ENCODE results near the gene RLN2.
"Not testable (repeated sequence)": the region's sequence is repeated elsewhere in the genome, so short reads cannot be mapped to it uniquely, and the experiment has no call there.

Gene RLN2, protein sequence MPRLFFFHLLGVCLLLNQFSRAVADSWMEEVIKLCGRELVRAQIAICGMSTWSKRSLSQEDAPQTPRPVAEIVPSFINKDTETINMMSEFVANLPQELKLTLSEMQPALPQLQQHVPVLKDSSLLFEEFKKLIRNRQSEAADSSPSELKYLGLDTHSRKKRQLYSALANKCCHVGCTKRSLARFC

DNA sequence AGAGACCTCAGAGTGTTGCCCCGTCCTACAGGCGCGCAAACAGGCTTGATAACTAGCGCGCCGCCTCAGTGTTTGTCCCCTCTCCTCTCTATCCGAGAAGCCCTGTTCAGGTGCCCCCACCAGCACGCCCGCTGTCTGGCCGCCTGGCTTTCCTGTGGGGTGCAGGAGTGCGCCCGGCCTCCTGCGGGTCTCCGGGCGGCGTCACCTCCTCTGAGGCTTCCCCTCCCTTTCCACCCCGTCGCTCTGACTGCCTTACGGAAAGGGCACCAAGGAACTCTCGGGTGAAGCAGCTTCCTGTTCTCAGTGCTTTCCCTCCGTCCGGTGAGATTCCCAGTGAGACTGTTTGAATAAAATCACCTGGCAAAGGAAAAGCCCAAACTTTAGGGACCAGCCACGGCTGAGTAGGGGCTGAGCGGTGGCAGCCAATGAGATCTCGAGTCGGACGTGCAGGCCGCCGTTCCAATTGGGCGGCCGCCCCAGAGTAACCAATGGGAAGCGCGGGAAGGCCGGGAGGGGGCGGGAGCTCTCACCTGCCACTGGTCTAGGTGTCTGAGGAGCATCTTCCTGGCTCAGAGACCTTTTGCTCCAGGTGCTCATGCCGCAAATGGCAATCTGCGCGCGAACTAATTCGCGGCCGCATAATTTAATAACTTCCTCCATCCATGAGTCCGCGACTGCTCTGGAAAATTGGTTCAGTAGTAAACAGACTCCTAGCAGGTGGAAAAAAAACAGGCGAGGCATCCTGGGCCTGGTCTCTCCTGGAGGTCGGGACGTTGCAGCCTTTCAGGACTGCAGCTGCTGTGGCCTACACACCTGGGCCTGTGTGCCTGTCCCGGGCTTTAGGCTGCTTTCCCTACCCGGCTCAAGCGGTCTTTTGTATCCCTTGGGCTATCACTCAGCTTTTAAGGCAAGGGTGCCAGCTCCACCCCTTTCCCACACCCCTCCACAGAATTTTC is at the start of gene RLN2:
RLN2 (minus strand) TSS at position 877 of the 956 bp plus-strand sequence; CDS start at position 741, 136 bp downstream.
- DNase-seq = not testable (repeated sequence)

DNA sequence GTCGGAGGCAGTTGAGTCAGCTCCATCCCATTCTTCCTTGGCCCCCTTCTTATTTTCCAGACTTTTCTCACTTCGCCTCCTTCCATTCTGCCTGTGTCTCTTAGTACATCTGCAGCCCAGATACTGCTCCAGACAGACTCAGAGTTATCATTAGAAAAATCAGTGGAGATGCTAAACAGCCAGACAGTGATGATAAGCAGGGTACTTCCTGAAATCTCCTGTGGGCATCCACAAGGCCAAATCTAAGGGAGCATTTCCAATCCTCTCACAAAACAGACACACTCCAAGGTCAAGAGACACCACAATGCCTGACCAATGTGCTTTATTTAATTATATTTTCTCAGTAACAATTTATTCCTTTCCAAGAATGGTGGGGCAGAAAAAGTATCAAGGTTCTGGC is 49.7 kb upstream of the RLN2 start:
- DNase-seq = no peak

DNA sequence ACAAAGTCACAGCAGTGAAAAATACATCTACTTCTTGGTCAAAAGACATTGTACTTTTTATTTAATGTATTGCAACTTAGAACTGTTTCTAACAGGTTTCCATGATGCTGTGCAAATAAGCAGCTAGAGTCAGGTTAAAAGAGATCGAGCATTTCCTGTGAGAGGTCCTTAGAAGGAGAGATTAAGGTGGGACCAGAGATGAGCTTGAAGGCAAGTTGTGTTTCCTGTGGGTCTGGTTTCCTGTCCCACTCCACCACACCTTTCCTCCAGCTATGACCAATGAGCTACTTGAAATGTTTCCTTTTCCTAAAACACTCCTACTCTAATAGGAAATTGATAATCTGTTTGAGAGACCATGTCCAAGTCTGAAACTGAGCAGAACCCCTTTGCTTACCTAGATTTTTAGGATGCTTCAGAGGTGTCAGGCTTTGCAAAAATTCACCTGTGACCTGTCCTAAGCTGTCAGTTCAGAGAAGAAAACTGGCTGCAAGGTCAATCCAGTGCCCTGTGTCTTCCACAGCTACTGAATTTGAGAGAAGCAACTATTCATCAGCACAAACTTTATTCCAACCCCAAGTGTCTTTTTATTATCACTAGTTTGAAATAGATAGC is 48.2 kb upstream of the RLN2 start:
- no peak for DNase-seq

DNA sequence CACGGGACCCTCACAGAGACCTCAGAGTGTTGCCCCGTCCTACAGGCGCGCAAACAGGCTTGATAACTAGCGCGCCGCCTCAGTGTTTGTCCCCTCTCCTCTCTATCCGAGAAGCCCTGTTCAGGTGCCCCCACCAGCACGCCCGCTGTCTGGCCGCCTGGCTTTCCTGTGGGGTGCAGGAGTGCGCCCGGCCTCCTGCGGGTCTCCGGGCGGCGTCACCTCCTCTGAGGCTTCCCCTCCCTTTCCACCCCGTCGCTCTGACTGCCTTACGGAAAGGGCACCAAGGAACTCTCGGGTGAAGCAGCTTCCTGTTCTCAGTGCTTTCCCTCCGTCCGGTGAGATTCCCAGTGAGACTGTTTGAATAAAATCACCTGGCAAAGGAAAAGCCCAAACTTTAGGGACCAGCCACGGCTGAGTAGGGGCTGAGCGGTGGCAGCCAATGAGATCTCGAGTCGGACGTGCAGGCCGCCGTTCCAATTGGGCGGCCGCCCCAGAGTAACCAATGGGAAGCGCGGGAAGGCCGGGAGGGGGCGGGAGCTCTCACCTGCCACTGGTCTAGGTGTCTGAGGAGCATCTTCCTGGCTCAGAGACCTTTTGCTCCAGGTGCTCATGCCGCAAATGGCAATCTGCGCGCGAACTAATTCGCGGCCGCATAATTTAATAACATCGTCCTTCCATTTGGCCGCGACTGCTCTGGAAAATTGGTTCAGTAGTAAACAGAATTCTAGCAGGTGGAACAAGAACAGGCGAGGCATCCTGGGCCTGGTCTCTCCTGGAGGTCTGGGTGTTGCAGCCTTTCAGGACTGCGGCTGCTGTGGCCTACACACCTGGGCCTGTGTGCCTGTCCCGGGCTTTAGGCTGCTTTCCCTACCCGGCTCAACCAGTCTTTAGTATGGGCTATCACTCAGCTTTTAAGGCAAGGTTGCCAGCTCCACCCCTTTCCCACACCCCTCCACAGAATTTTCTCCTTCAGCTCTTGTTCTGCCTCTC is 34.8 kb upstream of the RLN2 start, which contains the start of gene RLN1:
RLN1 (minus strand) TSS at position 885 of the 990 bp plus-strand sequence; CDS start at position 755, 130 bp downstream.
- DNase-seq = not testable (repeated sequence)

DNA sequence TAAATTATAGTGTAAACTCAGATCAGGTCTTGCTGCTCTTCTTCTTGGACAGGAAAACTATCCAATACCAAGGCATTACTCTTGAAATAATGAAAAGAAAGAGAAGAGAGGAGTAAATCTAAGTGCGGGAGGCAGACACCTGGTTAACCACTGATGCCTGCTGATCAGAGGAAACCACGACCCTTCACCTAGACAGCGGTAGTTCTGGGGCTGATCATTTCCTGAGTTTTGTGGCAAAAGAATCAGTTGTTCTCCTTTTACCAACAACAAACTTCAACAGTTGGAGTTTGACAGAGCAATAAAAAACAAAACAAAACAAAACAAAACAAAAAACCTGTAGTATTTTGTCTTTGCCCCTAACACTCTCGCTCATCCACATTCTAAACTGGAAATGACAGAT is 32.2 kb upstream of the RLN2 start:
- DNase-seq = no peak

DNA sequence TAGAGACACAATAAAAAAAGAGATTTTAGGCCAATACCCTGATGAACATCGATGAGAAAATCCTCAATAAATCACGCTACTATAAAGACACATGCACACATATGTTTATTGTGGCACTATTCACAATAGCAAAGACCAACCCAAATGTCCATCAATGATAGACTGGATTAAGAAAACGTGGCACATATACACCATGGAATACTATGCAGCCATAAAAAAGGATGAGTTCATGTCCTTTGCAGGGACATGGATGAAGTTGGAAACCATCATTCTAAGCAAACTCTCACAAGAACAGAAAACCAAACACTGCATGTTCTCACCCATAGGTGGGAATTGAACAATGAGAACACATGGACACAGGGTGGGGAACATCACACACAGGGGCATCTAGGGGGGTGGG is 26.8 kb upstream of the RLN2 start:
- not testable (repeated sequence) for DNase-seq

DNA sequence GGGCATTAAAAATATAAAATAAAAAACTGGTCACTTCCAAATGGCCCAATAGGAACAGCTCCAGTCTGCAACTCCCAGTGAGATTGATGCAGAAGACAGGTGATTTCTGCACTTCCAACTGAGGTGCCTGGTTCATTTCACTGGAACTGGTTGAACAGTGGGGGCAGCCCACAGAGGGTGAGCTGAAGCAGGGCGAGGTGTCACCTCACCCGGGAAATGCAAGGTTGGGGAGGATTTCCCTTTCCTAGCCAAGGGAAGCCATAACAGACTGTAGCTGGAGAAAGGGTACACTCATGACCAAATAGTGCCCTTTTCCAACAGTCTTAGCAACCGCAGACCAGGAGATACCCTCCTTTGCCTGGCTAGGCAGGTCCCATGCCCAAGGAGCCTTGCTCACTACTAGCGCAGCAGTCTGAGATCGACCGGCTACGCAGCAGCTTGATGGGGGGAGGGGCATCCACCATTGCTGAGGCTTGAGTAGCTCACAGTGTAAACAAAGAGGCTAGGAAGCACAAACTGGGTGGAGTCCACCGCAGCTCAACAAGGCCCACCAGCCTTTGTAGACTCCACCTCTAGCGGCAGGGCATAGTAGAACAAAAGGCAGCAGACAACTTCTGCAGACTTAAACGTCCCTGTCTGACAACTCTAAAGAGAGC is 22.5 kb upstream of the RLN2 start:
- no peak for DNase-seq

DNA sequence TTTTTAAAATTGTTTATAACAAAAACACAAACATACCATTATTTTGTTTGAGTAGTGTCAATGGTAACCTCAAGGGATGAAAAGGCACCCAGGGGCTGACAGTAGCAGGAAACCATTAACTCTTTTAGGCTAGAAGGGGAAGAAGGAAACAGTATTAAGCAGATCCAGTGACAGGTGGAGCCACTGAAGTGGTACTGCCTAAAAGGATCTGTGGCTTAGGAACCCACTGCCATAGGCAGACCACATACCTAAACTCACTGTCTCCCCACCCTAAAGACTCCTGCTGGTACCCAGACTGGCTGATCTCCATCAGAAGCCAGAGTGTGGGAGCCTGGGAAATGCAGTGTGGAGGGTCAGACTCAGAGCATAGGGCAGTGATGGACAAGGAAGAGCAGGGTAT is 21.7 kb upstream of the RLN2 start:
- DNase-seq = peak in 1 of 2 experiments; percentile 8

DNA sequence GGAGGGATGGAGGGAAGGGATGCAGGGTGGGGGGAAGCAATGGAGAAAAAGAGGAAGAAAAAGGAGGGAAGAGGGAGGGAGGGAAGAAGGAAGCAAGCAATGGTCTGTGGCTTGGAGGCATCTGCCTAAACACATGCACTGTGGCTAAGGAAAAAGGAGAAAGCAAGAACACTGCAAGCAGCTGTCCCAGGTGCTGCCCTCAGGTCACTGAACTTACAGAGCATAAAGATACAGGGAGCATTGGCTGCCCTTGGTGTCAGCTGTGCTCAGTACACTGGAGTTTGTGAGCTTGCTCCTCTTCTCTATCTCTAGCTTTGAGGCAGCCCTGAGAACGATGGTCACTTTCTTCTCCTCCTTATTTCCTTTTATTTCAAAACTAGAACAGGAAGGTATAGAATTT is 17.1 kb upstream of the RLN2 start:
- not testable (repeated sequence) for DNase-seq

DNA sequence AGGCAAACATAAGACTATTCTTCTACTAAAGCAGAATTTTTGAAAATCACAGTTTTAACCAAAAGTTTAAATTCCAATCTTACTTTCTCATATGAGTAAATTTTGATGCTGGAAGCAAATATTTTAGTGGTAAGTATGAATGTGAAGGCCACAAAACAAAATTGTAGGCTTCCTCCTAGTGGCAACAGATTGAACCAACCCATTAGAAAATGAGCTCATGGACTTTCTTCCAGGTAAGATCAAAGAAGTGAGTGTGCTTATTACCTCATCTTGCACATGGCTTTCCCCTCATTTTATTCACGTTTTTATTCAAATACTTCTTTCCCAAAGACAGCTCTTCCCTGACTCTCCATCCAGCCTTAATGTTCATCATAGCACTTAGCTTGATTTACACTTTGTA is 16.5 kb upstream of the RLN2 start:
- no peak for DNase-seq

DNA sequence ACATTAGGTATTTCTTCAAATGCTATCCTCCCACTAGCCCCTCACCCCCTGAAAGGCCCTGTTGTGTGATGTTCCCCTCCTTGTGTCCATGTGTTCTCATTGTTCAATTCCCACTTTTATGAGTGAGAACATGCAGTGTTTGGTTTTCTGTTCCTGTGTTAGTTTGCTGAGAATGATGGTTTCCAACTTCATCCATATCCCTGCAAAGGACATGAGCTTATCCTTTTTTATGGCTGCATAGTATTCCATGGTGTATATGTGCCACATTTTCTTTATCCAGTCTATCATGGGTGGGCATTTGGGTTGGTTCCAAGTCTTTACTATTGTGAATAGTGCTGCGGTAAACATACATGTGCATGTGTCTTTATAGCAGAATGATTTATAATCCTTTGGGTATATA is 11.9 kb upstream of the RLN2 start:
- DNase-seq = not testable (repeated sequence)

DNA sequence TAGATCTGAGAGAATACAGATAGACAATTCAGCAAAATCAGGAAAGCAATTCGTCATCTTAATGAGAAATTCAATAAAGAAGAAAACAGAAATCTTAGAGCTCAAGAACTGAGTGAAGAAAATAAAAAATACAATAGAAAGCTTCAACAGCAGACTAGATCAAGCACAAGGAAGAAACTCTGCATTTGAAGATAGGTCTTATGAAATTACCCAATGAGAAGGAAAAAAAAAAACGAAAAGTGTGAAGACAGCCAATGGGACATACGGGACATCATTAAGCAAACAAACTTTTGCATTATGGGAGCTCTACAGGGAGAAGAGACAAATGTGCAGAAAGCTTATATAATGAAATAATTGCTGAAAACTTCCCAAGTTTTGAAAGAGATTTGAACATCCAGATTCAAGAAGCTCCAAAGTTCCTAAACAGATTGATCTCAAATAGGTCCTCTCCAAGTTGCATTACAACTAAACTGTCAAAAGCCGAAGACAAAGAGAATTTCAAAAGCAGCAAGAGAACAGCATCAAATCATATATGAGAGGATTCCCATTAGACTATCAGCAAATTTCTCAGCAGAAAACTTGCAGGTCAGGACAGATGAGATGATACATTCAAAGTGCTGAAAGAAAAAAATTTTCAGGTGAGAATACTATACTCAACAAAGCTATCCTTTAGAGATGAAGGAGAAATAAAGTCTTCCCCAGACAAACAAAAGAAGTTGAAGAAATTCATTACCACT is 10.8 kb upstream of the RLN2 start:
- no peak for DNase-seq

DNA sequence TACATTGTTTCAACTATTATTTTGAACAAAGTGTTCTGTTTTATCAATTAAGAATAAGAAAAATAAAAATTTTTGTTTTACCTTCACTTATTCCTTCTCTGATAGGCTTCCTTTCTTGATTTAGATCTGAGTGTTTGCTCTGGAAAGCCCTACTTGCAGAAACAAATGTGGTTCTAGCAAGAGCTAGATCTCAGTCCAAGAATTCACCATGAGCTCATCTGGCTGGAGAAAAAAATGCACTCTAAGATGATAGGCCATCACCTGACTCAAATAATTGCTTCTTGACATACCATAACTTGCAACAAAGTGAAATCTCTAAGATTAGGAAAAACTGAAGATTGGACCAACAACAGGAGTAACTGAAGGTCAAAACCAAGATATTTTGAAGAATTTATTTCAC is 6.3 kb upstream of the RLN2 start:
- no peak for DNase-seq

DNA sequence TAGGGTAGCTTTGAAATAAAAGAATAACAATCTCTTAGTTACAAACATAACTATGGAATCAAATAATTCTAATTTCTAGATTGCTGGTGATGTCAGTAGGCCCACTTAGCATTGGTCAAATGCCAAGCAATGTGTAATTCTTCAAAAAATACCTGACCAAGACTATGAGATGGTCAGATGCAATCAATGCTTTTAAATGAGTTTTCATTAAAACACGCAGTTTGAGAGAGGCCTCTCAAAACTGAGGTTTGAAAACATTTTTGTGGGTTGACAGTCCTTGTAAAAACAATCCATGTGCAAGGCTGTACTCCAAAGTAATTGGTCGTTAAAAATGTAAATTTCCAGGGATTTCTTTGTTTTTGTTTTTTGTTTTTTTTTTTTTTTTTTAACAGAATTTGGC is 1.2 kb upstream of the RLN2 start:
- no peak for DNase-seq

DNA sequence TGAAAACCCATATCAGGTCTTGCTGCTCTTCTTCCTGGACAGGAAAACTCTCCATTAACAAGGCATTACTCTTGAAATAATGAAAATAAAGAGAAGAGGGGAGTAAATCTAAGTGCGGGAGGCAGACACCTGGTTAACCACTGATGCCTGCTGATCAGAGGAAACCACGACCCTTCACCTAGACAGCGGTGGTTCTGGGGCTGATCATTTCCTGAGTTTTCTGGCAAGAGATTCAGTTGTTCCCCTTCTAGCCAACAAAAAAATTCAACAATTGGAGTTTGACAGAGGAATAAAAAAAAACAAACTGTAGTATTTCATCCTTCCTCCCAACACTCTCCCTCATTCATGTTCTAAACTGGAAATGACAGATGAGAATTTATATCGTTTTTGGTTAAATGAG is 3.0 kb downstream of the RLN2 start:
- DNase-seq = no peak

DNA sequence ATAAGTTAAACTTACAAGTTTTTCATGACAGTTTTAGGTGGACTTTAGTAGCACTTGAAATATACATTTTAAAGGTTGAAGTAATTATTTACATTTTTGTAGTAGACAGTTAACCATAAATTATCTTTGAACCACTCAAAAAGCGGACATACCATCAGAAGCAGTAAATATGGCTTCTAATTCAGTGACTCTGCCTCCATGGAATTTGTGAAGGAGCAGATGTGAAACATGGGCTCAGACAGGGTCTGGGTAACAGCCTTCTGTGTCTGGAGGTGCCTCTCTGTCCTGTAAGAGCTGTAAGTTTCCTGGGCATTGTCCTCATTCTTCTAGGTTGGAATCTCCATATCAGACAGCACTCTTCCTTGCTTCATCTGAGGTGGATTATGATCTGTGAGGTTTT is 12.4 kb downstream of the RLN2 start:
- no peak for DNase-seq

DNA sequence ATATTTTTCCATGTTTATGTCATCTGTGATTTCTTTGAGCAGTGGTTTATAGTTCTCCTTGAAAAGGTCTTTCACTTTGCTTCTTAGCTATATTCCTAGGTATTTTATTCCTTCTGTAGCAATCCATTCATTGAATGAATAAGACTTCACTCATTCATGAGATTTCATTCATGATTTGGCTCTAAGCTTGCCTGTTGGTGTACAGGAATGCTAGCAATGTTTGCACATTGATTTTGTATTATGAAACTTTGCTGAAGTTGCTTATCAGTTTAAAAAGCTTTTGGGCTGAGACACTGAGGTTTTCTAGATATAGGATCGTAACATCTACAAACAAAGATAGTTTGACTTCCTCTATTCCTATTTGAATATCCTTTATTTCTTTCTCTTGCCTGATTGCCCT is 15.9 kb downstream of the RLN2 start:
- no peak for DNase-seq

DNA sequence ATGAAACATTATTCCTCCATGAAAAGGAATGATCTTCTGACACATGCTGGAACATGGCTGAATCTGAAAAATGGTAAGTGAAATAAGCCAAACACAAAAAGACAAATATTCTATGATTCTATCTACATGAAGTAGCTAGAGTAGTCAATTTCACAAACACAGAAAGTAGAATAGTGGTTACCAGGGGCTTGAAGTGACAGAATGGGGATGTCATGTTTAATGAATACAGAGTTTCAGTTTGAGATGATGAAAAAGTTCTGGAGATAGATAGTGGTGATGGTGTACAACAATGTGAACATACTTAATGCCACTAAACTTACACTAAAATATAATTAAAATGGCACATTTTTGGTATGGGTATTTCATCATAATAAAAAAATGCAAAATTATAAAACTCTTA is 18.3 kb downstream of the RLN2 start:
- DNase-seq = no peak

DNA sequence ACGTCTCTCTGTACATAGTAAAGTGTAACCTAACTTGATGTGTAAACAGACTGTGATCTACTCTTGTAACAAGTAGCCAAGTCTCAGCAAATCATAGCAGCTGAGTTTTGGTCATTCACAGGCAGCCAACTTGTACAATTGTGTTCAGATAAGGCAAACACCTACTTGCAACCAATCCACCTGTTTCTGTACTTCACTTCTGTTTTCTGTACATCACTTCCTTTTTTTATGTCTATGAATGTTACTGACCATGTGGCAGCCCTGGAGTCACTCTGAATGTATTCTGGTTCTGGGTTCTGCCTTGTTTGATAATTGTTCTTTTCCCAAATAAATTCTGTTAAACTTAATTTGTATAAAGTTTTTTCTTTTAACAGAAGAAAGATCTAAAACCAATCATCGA is 26.0 kb downstream of the RLN2 start:
- no peak for DNase-seq

DNA sequence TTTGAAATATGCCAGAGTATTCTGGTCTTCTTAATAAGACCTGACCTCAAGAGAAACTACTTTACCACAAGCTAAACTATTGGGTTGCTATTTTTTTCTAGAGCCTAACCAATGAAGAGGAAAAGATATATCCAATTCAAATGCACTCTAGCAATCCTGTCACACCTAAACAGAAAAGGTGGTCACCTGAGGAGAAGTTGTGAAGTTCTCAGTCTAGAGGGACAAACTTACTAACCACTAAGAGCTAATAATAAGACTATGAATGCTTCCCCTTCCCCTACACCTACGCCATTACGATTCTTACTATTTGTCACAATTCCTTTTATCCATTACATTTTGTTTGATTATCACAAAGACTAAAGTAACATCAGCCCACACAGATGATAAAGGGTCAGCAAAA is 29.7 kb downstream of the RLN2 start:
- no peak for DNase-seq

DNA sequence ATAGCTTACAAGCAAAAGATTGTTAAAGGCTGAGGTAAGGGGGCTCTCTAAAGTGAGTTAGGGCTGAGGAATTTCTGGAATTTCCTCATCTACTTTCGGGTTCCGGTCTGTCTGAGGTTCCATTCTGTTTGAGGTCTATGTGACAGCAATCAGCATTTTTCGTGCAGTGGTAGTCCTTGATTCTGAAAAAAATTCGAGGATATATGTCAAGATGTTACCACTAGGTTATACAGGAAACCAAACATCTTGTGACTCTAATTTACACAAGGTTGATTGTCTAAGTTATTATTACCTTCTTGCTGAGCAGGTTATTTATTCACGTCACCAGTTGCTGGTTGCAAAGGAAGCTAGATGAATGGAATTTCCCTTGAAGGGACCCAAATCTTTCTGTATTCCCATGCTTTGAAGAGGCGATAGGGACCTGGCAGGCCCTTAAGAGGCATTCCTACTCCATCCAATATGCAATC is 35.2 kb downstream of the RLN2 start:
- no peak for DNase-seq

Data from NCI-H524 (cell line).